BJ (cell line): ENCODE results near the gene TBC1D32. TPM values are rescaled to one million over a fixed set of nuclear protein-coding genes. Genes with fewer than 3 reads are reported as not detected.

Experiments used
- CTCF ChIA-PET: fragments of 350-600 bp; formaldehyde crosslinking; extraction: SDS; loops from one replicate; lab custom pipeline; 2021; ENCODE audit warnings: antibody characterized with exemption, inconsistent platforms; lab: Yijun Ruan, JAX
- POLR2A ChIA-PET: fragments of 300-600 bp; sonication (Branson Sonifier 250); formaldehyde crosslinking; extraction: SDS; loops from one replicate; lab custom pipeline; 2021; ENCODE audit warnings: antibody characterized with exemption; lab: Charles Lee
- DNase-seq: peaks from one replicate; pipeline ENCODE4 v3.0.0-alpha.2; 2011; ENCODE audit warnings: low read depth
- H3K27me3 ChIP-seq: 2 replicates; pipeline ENCODE4 v1.6.0; 2011; ENCODE audit warnings: low read length; ENCODE audit not compliant: control insufficient read depth, insufficient read depth
- H3K36me3 ChIP-seq: 2 replicates; pipeline ENCODE4 v1.5.1; 2011; ENCODE audit warnings: low read length; ENCODE audit not compliant: control insufficient read depth, insufficient read depth
- H3K4me3 ChIP-seq: 2 replicates; pipeline ENCODE4 v1.5.1; 2011; ENCODE audit warnings: low read depth, mild to moderate bottlenecking, control low read depth, low read length
- polyA plus RNA-seq: library from polyadenylated mRNA; depleted of rRNA; stranded (reverse); fragments of >200 nt; gene quantifications from 2 replicates; pipeline ENCODE4 v1.2.3, GENCODE V29; 2011
- TF ChIP-seq, protein P1 (sequence below): IDR thresholded peaks from 2 replicates; pipeline ENCODE4 v1.5.1; 2011; ENCODE audit warnings: low read depth, mild to moderate bottlenecking, control low read depth, inconsistent platforms, low read length, moderate library complexity; ENCODE audit not compliant: insufficient read depth

TBC1D32 gene
- polyA plus RNA-seq, 1 experiment, result 1.6 TPM

DNA sequence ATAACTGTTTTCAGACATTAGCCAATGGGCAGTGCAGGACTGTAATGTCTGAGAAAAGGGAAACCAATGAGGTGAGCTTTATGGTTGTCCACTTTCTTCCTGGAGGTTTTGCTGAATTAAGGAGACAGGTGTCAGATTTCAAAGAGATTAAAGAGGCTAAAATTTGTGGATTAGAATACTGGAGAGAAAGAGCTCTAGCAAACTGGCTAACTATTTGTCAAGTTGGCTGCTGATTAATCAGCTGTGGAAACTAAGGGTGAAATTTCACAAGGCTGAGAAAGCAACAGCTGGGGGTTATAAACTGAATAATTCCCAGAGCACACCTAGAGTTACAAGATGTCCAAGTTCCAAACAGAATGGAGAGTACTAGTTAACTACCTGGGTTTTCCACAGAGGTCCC, 198.9 kb downstream of the TBC1D32 start:
- no peak for DNase-seq
- Histone ChIP-seq H3K36me3 (no peaks in the 10 kb centered on the region), H3K4me3 (no peak overlapping the region), H3K27me3 (no peaks in the 10 kb centered on the region)
- ChIA-PET POLR2A (no interaction called here), CTCF (interaction anchor here (1.5 kb wide), 1 partner anchor 13 kb away, joined by 3 read pairs; no protein-coding TSS in a partner anchor)
- TF ChIP-seq, protein P1, sequence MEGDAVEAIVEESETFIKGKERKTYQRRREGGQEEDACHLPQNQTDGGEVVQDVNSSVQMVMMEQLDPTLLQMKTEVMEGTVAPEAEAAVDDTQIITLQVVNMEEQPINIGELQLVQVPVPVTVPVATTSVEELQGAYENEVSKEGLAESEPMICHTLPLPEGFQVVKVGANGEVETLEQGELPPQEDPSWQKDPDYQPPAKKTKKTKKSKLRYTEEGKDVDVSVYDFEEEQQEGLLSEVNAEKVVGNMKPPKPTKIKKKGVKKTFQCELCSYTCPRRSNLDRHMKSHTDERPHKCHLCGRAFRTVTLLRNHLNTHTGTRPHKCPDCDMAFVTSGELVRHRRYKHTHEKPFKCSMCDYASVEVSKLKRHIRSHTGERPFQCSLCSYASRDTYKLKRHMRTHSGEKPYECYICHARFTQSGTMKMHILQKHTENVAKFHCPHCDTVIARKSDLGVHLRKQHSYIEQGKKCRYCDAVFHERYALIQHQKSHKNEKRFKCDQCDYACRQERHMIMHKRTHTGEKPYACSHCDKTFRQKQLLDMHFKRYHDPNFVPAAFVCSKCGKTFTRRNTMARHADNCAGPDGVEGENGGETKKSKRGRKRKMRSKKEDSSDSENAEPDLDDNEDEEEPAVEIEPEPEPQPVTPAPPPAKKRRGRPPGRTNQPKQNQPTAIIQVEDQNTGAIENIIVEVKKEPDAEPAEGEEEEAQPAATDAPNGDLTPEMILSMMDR, result no peak

DNA sequence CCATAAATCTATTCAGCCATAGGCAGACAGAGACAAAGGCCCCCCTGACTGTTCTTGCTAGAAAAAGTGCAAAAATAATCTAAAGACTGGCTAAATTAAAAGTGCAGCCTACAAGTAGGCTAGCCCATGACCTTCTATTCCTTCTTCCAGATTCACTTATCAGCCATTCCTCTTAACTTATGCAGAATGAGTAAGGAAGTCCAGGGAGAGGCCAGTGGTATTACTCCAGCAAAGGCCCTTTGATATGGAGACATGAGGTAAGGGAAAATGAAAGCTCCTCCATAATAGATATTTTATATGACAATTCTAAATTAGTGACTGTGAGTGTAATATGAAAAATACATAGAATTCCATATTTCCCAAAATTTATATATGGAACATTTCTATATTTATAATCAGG, 199.4 kb downstream of the TBC1D32 start:
- DNase-seq, result no peak
- Histone ChIP-seq H3K36me3 (no peaks in the 10 kb centered on the region), H3K27me3 (no peaks in the 10 kb centered on the region), H3K4me3 (no peak overlapping the region)
- ChIA-PET CTCF (interaction anchor here (1.5 kb wide), 1 partner anchor 12 kb away, joined by 3 read pairs; no protein-coding TSS in a partner anchor), POLR2A (no interaction called here)
- TF ChIP-seq, protein P1, result no peak

DNA sequence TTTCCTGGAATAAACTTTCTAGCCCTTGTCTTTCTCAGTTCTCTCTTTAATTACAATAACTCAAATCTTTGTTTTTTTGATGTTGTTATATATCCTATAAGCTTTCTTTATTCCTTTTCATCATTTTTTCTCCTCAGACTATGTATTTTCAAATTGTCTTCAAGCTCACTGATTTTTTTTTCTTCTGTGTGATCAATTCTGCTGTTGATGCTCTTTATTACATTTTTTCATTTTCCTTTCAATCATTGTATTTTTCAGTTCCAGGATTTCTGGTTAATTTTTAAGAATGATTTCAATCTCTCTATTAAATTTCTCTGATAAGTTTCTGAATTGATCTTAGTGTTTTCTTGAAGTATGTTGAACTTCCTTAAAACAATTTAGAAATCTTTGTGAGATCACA, 209.7 kb downstream of the TBC1D32 start:
- TF ChIP-seq, protein P1, result no peak
- no peak for DNase-seq
- CTCF ChIA-PET, result interaction anchor here (1.3 kb wide), 1 partner anchor 8 kb away, joined by 3 read pairs; no protein-coding TSS in a partner anchor
- H3K4me3 ChIP-seq, result no peak overlapping the region
- H3K36me3 ChIP-seq, result no peaks in the 10 kb centered on the region
- no peaks in the 10 kb centered on the region for H3K27me3 ChIP-seq
- POLR2A ChIA-PET, result no interaction called here

DNA sequence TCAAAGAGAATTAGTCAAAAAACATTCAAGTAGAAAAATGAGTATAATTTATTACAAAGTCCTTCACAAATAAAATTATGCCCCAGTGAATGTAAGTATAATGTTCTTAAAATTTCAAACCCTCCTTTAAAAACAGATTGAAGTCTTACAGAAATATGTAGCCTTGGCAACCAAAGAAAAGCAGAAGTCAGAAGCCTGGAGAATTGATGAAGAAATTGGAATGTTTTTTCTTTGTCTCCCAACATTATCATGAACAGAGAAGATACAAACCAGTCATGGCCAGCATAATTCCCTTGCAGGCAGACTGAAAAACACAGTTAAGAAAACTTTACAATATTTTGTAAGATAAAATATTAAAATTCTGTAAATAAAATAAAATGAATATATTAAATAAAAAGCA, 221.9 kb downstream of the TBC1D32 start:
- POLR2A ChIA-PET, result no interaction called here

DNA sequence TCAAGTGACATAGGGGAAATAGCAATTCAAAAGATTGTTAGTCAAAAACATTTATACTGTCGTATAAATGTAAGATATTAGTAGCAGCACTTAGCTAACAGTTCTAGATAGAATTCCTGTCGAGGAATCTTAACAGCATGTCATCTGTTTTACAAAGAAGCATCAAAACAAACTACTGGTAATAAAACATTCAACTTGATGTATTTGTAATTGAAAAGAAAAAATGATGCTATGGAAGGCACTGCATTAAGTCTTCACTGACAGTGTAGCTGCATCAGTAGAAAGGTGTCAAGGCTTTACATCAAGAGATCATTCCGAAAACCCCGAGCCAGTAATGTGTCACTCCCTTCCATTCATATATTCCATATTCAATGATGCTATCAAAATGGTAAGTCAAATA, 223.5 kb downstream of the TBC1D32 start:
- POLR2A ChIA-PET, result no interaction called here
- TF ChIP-seq, protein P1, result no peak
- H3K4me3 ChIP-seq, result no peak overlapping the region
- H3K27me3 ChIP-seq, result no peaks in the 10 kb centered on the region
- no peaks in the 10 kb centered on the region for H3K36me3 ChIP-seq
- CTCF ChIA-PET, result no interaction called here
- DNase-seq, result no peak

More for the DNA sequence above, 221.9 kb downstream of the TBC1D32 start:
- Histone ChIP-seq H3K36me3 (no peaks in the 10 kb centered on the region), H3K4me3 (no peak overlapping the region), H3K27me3 (no peaks in the 10 kb centered on the region)
- CTCF ChIA-PET, result no interaction called here
- no peak for DNase-seq
- TF ChIP-seq, protein P1, result no peak
